Measurements from ENCODE around the gene CREB1.

The CREB1 gene

DNA sequence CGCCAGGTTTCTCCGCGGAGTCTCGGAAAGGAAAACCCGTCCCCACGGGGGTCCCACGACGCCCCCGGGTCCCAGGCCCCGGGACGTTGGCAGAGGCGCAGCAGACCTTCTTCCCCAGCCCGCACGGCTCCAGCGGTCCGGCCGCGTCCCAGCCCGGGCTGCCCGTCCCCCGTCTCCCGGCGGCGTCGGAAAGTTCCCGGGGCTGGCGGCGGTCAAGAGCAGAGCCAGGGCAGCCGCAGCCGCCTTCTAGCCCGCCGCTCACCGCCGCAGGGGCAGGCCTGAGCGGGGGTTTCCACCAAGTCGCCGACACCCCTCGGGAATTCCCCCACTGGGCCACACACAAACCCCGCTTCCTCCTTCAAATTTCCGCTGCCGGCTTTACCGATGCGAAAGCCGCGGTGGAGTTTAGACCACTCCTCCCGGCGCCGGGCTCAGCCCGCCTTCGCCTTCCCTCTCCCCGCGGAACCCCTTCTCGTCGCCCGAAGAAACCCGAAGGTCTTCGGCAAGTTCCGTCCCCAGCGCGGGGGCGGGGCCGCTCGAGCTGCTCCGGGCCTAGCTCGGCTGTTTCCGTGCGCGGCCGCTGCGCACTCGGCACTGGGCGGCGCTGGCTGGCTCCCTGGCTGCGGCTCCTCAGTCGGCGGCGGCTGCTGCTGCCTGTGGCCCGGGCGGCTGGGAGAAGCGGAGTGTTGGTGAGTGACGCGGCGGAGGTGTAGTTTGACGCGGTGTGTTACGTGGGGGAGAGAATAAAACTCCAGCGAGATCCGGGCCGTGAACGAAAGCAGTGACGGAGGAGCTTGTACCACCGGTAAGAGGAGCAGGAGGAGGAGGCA lies at the start of gene CREB1:
TSS of gene CREB1 (plus strand) at position 633 of the 830 bp plus-strand sequence. CDS start 25,674 bp downstream, outside the sequence.
- Histone ChIP-seq H3K27me3 (ENCODE audit: low read depth, low read length) (no peaks in the 10 kb centered on the region), H4K20me1 (ENCODE audit: insufficient read depth, low read length) (peaks cover 24% of the 10 kb centered on the region), H3K36me3 (replicated peaks; ENCODE audit: low read depth, low read length) (peaks cover 23% of the 10 kb centered on the region), H3K9ac (ENCODE audit: low read length) (peak within 1 kb of the TSS; percentile 99), H3K9me3 (ENCODE audit: insufficient read depth, low read length) (no peaks in the 10 kb centered on the region), H2AFZ (ENCODE audit: low read depth, low read length) (no peak within 1 kb of the TSS), H3K27ac (ENCODE audit: low read length) (peak within 1 kb of the TSS; percentile 93), H3K4me3 (ENCODE audit: low read length) (peak within 1 kb of the TSS; percentile 90), H3K4me1 (ENCODE audit: low read length) (peaks cover 41% of the 10 kb centered on the region), H3K79me2 (ENCODE audit: low read length) (peaks cover 62% of the 10 kb centered on the region), H3K4me2 (ENCODE audit: low read length) (peak within 1 kb of the TSS; percentile 93)
- TF ChIP-seq, protein P1, sequence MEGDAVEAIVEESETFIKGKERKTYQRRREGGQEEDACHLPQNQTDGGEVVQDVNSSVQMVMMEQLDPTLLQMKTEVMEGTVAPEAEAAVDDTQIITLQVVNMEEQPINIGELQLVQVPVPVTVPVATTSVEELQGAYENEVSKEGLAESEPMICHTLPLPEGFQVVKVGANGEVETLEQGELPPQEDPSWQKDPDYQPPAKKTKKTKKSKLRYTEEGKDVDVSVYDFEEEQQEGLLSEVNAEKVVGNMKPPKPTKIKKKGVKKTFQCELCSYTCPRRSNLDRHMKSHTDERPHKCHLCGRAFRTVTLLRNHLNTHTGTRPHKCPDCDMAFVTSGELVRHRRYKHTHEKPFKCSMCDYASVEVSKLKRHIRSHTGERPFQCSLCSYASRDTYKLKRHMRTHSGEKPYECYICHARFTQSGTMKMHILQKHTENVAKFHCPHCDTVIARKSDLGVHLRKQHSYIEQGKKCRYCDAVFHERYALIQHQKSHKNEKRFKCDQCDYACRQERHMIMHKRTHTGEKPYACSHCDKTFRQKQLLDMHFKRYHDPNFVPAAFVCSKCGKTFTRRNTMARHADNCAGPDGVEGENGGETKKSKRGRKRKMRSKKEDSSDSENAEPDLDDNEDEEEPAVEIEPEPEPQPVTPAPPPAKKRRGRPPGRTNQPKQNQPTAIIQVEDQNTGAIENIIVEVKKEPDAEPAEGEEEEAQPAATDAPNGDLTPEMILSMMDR (IDR thresholded peaks at IDR 0.05; ENCODE audit: low read depth, low read length) = peak; percentile 8; the same call in 1 of the 2 replicates
- no peak for TF ChIP-seq EZH2phosphoT487 (IDR thresholded peaks at IDR 0.05; ENCODE audit: low read depth)

DNA sequence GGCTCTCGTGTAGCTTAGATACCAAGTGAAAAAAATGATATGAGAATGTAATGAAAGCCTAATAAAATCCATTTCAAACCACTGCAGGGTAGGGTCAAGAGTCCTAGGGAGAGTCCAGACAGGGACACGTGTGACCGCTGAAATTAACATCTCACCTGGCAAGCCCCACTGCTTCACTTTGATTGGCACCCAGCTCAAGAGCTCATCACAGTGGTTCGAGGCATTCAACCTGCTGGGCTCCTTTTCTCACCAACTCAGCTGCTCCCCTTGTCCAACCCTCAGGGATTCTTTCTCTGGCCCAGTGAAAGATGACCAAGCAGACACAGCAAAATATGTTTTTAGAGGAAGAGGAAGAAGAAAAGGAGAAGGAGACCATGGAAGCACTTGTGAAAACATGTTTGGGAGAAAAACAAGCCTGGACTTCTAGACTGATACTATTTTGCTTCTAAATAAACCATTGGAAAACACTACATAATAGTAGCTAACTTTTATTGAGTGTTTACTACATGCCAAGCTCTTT lies 49.2 kb upstream of the CREB1 start:
- no peaks in the 10 kb centered on the region for H3K36me3 ChIP-seq (replicated peaks; ENCODE audit: low read depth, low read length)
- no peaks in the 10 kb centered on the region for H3K9me3 ChIP-seq (ENCODE audit: insufficient read depth, low read length)
- H3K4me3 ChIP-seq (ENCODE audit: low read length) = no peak overlapping the region
- H4K20me1 ChIP-seq (ENCODE audit: insufficient read depth, low read length) = no peaks in the 10 kb centered on the region
- peaks cover 13% of the 10 kb centered on the region for H3K4me1 ChIP-seq (ENCODE audit: low read length)
- no peak overlapping the region for H3K27ac ChIP-seq (ENCODE audit: low read length)
- no peak overlapping the region for H2AFZ ChIP-seq (ENCODE audit: low read depth, low read length)
- no peak overlapping the region for H3K9ac ChIP-seq (ENCODE audit: low read length)
- no peaks in the 10 kb centered on the region for H3K79me2 ChIP-seq (ENCODE audit: low read length)
- H3K27me3 ChIP-seq (ENCODE audit: low read depth, low read length) = peaks cover under 1% of the 10 kb centered on the region; the same call in 1 of the 2 replicates
- H3K4me2 ChIP-seq (ENCODE audit: low read length) = no peak overlapping the region
- no peak for TF ChIP-seq EZH2phosphoT487 (IDR thresholded peaks at IDR 0.05; ENCODE audit: low read depth)
- TF ChIP-seq, protein P1 (IDR thresholded peaks at IDR 0.05; ENCODE audit: low read depth, low read length) = no peak

DNA sequence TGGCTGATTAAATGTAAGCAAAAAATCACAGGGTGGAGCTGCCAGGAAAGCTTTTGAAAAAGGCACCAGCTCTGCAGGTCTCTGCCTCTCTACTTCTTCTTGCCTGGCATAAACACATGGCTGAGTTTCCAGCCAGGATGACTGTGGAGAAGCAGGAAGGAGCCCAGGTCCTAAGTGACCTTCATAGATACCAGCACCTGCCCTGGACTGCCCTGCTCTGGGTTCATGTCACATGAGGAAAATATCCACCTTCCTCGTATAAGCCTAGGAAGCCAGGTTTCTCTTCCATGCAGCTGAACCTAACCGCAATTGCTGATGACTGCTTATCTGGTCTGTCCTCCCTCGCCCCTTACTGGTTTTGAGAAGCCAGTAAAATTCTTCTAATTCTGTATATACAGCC lies 47.8 kb upstream of the CREB1 start:
- Histone ChIP-seq H3K27me3 (ENCODE audit: low read depth, low read length) (no peaks in the 10 kb centered on the region), H3K27ac (ENCODE audit: low read length) (no peak overlapping the region), H3K36me3 (replicated peaks; ENCODE audit: low read depth, low read length) (no peaks in the 10 kb centered on the region), H3K9me3 (ENCODE audit: insufficient read depth, low read length) (no peaks in the 10 kb centered on the region), H3K4me3 (ENCODE audit: low read length) (no peak overlapping the region), H3K4me1 (ENCODE audit: low read length) (peaks cover 17% of the 10 kb centered on the region), H3K9ac (ENCODE audit: low read length) (no peak overlapping the region), H3K4me2 (ENCODE audit: low read length) (no peak overlapping the region), H2AFZ (ENCODE audit: low read depth, low read length) (no peak overlapping the region), H4K20me1 (ENCODE audit: insufficient read depth, low read length) (no peaks in the 10 kb centered on the region), H3K79me2 (ENCODE audit: low read length) (no peaks in the 10 kb centered on the region)
- TF ChIP-seq EZH2phosphoT487 (IDR thresholded peaks at IDR 0.05; ENCODE audit: low read depth) = no peak
- TF ChIP-seq, protein P1 (IDR thresholded peaks at IDR 0.05; ENCODE audit: low read depth, low read length) = no peak

DNA sequence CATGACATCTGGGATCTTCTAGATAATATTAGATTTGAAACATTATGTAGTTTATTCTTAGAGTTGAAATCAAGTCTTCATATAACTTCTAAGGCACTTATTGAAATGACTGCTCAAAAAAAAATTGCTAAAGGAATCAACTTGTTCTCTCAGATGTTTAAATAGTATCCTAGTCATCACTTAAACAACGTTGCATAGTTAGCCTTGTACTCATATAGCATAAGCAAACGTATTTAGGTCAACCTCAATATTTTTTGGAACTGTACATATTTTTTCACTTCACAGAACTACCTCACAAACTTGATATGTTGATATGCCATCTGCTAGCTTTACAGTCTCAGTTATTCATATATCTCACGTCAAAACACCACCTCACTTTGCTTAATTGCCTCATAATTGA lies 47.1 kb upstream of the CREB1 start:
- H3K4me3 ChIP-seq (ENCODE audit: low read length) = no peak overlapping the region
- no peak overlapping the region for H3K9ac ChIP-seq (ENCODE audit: low read length)
- TF ChIP-seq, protein P1 (IDR thresholded peaks at IDR 0.05; ENCODE audit: low read depth, low read length) = no peak
- TF ChIP-seq EZH2phosphoT487 (IDR thresholded peaks at IDR 0.05; ENCODE audit: low read depth) = no peak
- H3K4me2 ChIP-seq (ENCODE audit: low read length) = no peak overlapping the region
- no peak overlapping the region for H2AFZ ChIP-seq (ENCODE audit: low read depth, low read length)
- no peaks in the 10 kb centered on the region for H3K36me3 ChIP-seq (replicated peaks; ENCODE audit: low read depth, low read length)
- no peaks in the 10 kb centered on the region for H4K20me1 ChIP-seq (ENCODE audit: insufficient read depth, low read length)
- H3K4me1 ChIP-seq (ENCODE audit: low read length) = peaks cover 17% of the 10 kb centered on the region
- H3K9me3 ChIP-seq (ENCODE audit: insufficient read depth, low read length) = no peaks in the 10 kb centered on the region
- no peaks in the 10 kb centered on the region for H3K27me3 ChIP-seq (ENCODE audit: low read depth, low read length)
- no peak overlapping the region for H3K27ac ChIP-seq (ENCODE audit: low read length)
- no peaks in the 10 kb centered on the region for H3K79me2 ChIP-seq (ENCODE audit: low read length)
